OCI-LY3 (cell line): ENCODE data around the gene MRPL20.

ENCODE experiments used
- H2AFZ ChIP-seq: fragments of 200-600, 300-600 bp; shearing (Covaris generic); 2 replicates; pipeline ENCODE4 v1.6.0; 2014; ENCODE audit warnings: antibody characterized with exemption, low read depth, low read length
- H3K27ac ChIP-seq: fragments of 200-600, 300-600 bp; sonication (generic); 2 replicates; pipeline ENCODE4 v1.5.1; 2014; ENCODE audit warnings: mild to moderate bottlenecking, low read length, moderate library complexity, mixed read lengths
- H3K27me3 ChIP-seq: fragments of 200-600, 300-600 bp; sonication (generic); 2 replicates; pipeline ENCODE4 v1.6.1; 2014; ENCODE audit warnings: low read depth, low read length, mixed read lengths
- H3K36me3 ChIP-seq: fragments of 200-600, 300-600 bp; sonication (generic); replicated peaks from 2 replicates; pipeline ENCODE3; 2014; ENCODE audit warnings: low read depth, low read length, mixed read lengths
- H3K4me1 ChIP-seq: fragments of 300-600, 200-600 bp; sonication (generic); 2 replicates; pipeline ENCODE4 v1.6.1; 2014; ENCODE audit warnings: low read length, mixed read lengths
- H3K4me2 ChIP-seq: fragments of 200-600, 300-600 bp; sonication (generic); 2 replicates; pipeline ENCODE4 v1.6.1; 2014; ENCODE audit warnings: low read length, mixed read lengths
- H3K4me3 ChIP-seq: fragments of 300-600, 200-600 bp; sonication (generic); 2 replicates; pipeline ENCODE4 v1.5.1; 2014; ENCODE audit warnings: antibody characterized with exemption, mild to moderate bottlenecking, low read length, moderate library complexity
- H3K79me2 ChIP-seq: fragments of 300-600, 200-600 bp; shearing (Covaris generic); 2 replicates; pipeline ENCODE4 v1.6.1; 2014; ENCODE audit warnings: mild to moderate bottlenecking, low read length, mixed read lengths
- H3K9ac ChIP-seq: fragments of 300-600, 200-600 bp; shearing (Covaris generic); 2 replicates; pipeline ENCODE4 v1.6.0; 2014; ENCODE audit warnings: mild to moderate bottlenecking, low read length, moderate library complexity
- H3K9me3 ChIP-seq: fragments of 200-600, 300-600 bp; shearing (Covaris generic); 2 replicates; pipeline ENCODE4 v1.6.1; 2014; ENCODE audit warnings: low read length, mixed read lengths; ENCODE audit not compliant: insufficient read depth
- H4K20me1 ChIP-seq: fragments of 200-600, 300-600 bp; sonication (generic); 2 replicates; pipeline ENCODE4 v1.6.1; 2016; ENCODE audit warnings: low read length, mixed read lengths; ENCODE audit not compliant: insufficient read depth
- CTCF ChIP-seq: fragments of 200-600, 300-600 bp; sonication (generic); IDR thresholded peaks from 2 replicates; pipeline ENCODE4 v1.5.1; 2014; ENCODE audit warnings: antibody characterized with exemption, low read length, low read depth
- EZH2phosphoT487 ChIP-seq: fragments of 200-600 bp; shearing (Covaris generic); IDR thresholded peaks from 2 replicates; pipeline ENCODE4 v1.6.1; 2018; ENCODE audit warnings: antibody characterized with exemption, mixed run types, low read depth

The MRPL20 gene

DNA sequence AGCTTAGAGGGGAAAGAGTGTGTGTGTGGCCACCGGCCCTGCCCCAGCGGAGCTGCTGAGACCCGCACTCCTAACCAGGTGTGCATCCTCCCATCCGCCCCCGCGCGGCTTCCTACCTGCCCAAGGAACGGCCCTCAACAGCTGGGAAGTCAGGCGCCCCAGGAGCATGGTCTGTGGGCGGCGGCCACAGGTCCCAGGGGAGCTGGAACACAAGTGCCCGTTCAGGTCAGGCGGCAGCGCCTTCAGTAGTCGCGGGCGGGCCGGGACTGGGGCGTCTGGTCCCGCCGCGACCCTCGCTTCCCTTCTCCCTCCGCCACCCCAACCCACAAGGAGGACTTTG lies 32.5 kb downstream of the MRPL20 start:
- TF ChIP-seq EZH2phosphoT487 (no peak), CTCF (no peak)
- Histone ChIP-seq H3K4me2 (peak overlapping the region; percentile 64), H3K4me3 (peak overlapping the region; percentile 92), H3K27me3 (no peaks in the 10 kb centered on the region), H4K20me1 (no peaks in the 10 kb centered on the region), H3K27ac (peak overlapping the region; percentile 74), H3K36me3 (peaks cover 16% of the 10 kb centered on the region), H2AFZ (no peak overlapping the region), H3K9me3 (no peaks in the 10 kb centered on the region), H3K9ac (peak overlapping the region; percentile 90), H3K79me2 (peaks cover 36% of the 10 kb centered on the region), H3K4me1 (peaks cover 23% of the 10 kb centered on the region)

DNA sequence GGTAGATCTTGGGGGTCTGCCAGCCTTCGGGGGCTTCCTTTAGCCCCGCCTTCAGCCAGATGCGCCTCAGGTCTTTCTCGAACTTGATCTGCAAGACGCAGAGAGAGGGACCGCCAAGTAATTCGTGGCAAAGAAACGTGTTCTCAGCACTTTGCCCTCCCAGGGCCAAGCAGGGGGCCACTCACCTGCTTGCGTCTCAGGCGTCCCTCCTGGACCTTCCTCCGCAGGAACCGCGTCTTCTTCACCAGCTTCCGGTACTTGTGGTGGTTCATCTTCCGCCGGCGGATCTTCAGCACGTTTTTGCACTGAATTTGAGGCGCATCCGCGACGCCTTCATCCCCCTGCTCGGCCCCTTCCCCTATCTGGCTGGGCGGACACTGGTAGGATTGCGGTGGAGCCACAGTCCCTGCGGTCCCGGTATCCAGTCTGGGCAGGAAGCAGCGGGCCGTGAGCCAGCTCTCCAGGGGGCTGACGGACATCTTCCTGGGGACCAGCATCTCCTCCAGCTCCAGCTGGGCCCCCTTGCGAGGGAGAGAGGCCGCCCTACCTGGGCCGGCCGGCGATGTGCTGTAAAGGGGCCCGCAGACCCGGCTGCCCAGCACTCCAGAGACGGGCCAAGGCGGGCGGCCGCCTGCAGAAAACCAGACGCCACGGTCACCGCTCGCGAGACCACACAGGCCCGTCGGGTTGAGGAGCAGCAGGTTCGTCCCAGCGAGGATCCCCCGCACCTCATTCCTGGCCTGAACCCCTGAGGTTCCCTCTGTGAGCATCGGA lies 33.1 kb downstream of the MRPL20 start:
- Histone ChIP-seq H3K27me3 (no peaks in the 10 kb centered on the region), H3K79me2 (peaks cover 36% of the 10 kb centered on the region), H3K4me3 (peak overlapping the region; percentile 92), H4K20me1 (no peaks in the 10 kb centered on the region), H3K4me1 (peaks cover 23% of the 10 kb centered on the region), H3K9me3 (no peaks in the 10 kb centered on the region), H3K9ac (peak overlapping the region; percentile 90), H2AFZ (no peak overlapping the region), H3K36me3 (peaks cover 16% of the 10 kb centered on the region), H3K27ac (no peak overlapping the region), H3K4me2 (peak overlapping the region; percentile 64)
- TF ChIP-seq EZH2phosphoT487 (no peak), CTCF (no peak)

GRCh38 chr1:1373051-1373814 lies 33.9 kb downstream of the MRPL20 start:
- peak overlapping the region; percentile 64 for H3K4me2 ChIP-seq
- H3K79me2 ChIP-seq = peaks cover 36% of the 10 kb centered on the region
- H3K36me3 ChIP-seq = peaks cover 16% of the 10 kb centered on the region
- H3K9me3 ChIP-seq = no peaks in the 10 kb centered on the region
- no peak overlapping the region for H3K9ac ChIP-seq
- no peak overlapping the region for H2AFZ ChIP-seq
- 0 out of 2 replicates have a peak overlapping the region, but pooled peaks have one; percentile 92 for H3K4me3 ChIP-seq
- TF ChIP-seq EZH2phosphoT487 (no peak), CTCF (no peak)
- peaks cover 23% of the 10 kb centered on the region for H3K4me1 ChIP-seq
- no peaks in the 10 kb centered on the region for H3K27me3 ChIP-seq
- H3K27ac ChIP-seq = no peak overlapping the region
- H4K20me1 ChIP-seq = no peaks in the 10 kb centered on the region
